H54 (cell line): ENCODE results near the gene FOXL3.

Source experiments
- DNase-seq: peaks from one replicate; pipeline ENCODE4 v3.0.0; 2011; ENCODE audit warnings: low spot score, mixed read lengths; ENCODE audit not compliant: insufficient read length
- FAIRE-seq: peaks from 3 replicates; lab custom pipeline; 2011; peaks lifted over from hg19 to GRCh38; lab: Jason Lieb, UNC
- POLR2A ChIP-seq: IDR thresholded peaks from 2 replicates; pipeline ENCODE4 v1.6.1; 2011; ENCODE audit warnings: low read depth, mild to moderate bottlenecking, low read length

The FOXL3 gene

GRCh38 chr7:302054-302992 lies 12.4 kb downstream of the FOXL3 start:
- no peak for DNase-seq
- FAIRE-seq: no peak
- no peak for TF ChIP-seq POLR2A

DNA sequence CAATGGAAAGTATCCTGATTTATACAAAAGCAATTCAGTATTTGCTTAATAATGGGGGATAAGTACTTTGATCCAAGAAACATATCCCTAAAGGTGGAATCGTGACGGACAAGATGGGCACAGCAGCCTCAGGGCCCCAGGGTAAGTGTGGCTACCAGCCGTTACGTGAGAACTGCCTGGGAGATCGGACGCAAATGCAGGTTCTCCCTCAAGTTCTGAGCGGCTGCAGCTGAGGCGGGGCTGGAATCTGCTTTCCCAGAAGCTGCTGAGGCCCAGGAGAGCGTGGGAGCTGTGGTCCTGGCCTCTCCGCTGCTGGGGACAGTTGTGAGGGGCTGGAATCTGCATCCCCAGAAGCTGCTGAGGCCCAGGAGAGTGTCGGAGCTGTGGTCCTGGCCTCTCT lies 13.5 kb downstream of the FOXL3 start:
- FAIRE-seq (no peak), DNase-seq (no peak)
- TF ChIP-seq POLR2A: no peak

- no peak for FAIRE-seq
- TF ChIP-seq POLR2A: no peak
- no peak for DNase-seq
Measured at GRCh38 chr7:303884-304573, 14.1 kb downstream of the FOXL3 start.

- FAIRE-seq: no peak
Measured at GRCh38 chr7:304574-305409, 14.8 kb downstream of the FOXL3 start.

DNA sequence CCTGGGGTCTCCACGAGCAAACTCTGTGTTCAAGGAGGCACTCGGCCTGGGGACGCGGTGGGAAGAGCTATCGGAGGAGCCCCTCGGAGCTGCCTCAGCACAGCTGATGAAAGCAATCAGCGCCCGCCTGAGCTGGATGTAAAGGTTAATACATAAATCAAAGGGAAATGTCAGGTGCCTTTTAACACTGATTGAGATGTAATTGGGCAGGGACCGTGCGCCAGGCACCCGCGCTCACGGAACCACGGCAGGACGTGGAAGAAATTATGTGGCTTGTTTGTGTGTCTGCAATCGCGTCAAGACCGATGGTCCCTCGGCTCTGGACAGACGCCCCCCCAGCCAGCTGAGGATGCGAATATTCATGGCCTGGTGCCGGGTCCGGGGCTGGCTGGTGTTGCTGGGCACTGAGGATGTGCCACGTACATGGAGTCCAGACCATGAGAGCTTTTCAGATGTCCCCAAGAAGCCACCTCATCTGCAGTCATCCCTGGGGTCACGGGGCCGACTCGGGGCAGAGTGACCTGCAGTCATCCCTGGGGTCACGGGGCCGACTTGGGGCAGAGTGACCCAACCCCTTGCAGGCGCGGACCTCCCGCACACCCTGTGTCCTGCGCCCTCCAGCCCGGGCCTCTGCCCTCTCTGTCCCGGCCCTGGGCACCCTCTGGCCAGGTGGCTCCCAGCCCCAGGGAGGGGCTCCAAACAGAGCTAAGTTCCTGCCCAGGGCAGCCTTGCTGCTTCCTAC lies 15.6 kb downstream of the FOXL3 start:
- no peak for TF ChIP-seq POLR2A
- FAIRE-seq (no peak), DNase-seq (no peak)

More at GRCh38 chr7:304574-305409, 14.8 kb downstream of the FOXL3 start:
- DNase-seq: no peak
- TF ChIP-seq POLR2A: no peak

GRCh38 chr7:307970-308369 lies 18.0 kb downstream of the FOXL3 start:
- DNase-seq (no peak), FAIRE-seq (no peak)
- no peak for TF ChIP-seq POLR2A

DNA sequence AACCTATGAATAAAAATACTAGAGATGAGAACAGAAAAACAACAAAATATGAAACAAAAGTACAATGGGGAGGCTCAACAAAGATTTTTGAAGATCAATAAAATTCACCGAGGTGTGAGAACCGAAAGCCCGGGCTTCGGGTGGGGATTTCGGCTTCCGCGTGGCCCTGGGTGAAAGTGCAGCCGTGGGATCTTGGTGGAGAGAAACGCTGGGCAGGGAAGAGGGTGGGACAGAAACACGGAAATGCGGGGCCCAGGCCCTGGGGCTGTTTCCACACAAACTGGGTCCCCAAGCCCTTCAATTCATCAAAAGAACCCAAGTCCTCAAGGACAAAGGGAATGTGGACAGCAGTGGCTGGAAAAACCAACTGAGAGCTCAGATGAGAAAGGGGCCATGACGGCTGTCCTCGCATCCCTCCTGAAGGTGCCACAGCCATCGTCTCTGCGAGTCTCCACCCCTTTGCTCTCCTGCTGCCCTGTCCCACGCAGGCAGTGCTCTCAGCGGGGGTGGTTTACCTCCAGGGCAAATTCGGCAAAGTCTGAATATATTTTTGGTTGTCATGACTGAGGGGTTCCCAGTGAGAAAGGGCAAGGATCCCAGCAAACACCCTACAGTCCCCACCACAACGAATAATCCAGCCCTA lies 19.7 kb downstream of the FOXL3 start:
- TF ChIP-seq POLR2A: no peak
- DNase-seq: no peak
- FAIRE-seq: no peak

DNA sequence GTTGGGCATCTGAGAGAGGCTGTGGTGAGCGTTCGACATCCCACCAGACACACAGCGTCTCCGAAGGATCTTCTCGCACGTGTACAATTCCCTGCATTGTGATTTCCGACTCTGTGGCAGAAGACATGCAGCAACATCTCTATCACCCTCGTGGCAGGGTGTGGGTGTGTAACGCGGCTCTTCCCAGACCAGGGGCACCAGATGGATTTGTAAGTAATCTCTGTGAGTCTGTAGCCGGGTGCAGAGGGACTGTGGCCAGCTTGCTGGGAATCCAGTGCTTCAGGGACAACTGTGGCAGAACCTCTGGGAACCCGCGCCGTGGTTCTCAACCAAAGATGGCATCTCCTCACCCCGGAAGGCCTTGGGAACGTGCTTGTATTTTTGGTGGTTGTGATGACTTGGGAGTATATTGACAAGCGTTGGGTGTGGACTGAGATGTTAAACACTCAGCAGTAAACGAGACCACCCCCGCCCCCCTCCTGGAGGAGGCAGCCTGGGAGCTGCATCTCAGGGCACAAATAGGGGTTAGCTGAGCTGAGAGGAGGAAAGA lies 21.2 kb downstream of the FOXL3 start:
- DNase-seq (no peak), FAIRE-seq (no peak)
- TF ChIP-seq POLR2A: no peak

GRCh38 chr7:311796-312195 lies 21.8 kb downstream of the FOXL3 start:
- no peak for TF ChIP-seq POLR2A
- DNase-seq (no peak), FAIRE-seq (no peak)

DNA sequence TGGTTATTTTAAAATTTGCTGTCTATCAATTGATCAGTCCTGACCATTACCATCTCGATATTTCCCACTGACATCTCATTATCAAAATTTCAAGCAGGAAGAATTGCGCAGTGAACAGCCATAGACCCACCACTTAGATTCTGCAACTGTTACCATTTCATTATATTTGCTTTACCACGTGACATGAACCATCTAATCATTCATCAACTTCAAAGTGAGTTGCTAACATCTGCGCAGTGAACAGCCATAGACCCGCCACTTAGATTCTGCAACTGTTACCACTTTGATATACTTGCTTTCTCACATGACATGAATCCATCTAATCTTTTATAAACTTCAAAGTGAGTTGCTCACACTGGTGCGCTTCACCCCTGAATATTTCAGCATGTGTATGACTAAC lies 22.5 kb downstream of the FOXL3 start:
- TF ChIP-seq POLR2A: no peak
- no peak for DNase-seq
- no peak for FAIRE-seq

DNA sequence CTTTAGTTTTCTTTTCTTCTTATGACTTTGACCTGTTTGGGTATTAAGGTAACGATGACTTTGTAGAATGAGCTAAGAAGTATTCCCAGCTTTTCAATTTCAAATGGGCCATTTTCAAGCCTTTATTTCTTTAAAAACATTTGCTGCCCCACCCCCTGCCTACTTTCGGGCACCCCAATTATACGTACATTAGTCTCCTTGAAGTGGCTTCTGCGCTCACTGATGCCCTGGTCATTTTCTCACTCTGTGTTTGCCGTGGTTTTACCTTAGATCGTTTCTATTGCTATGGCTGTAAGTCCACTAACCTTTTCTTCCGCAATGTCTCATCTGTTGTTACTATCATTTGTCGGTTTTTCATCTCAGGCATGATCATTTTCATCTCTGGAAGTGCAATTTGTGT lies 24.9 kb downstream of the FOXL3 start:
- no peak for TF ChIP-seq POLR2A

DNA sequence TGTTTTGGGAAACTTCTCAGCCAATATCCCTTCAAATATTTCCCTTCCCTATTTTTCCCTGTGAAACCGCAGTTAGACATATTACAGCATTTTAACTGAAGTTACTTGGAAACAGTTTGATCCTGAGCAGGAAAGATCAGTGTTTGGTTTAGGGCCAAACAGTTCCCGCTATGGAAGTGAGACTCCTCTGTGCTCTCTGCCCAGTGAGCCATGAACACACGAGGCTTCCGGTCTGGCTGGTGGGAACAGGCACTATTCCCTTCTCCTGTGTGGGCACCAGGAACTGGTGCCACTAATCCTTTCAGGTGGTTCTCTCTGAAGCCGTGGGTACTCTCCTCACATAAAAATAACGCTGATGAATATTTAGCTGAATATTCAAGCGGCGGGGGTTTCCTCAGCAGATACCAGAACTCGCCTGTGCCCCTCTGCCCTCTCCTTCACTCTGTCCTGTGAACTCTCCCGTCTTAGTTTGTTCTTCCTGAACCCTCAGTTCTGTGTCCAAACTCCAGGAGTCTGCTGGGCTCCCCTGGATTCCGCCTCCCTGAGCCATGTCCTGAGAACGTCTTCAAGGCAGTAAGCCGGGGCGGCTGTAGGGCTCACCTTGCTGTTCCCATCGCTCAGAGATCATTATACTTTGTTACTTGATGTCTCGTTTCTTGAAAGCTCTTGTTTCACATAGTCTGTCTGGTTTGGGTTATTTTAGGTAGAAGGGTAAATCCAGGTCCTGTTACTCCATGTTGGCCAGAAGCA lies 25.7 kb downstream of the FOXL3 start:
- no peak for FAIRE-seq
- DNase-seq: no peak
- TF ChIP-seq POLR2A: no peak

More for the DNA sequence above, 24.9 kb downstream of the FOXL3 start:
- no peak for FAIRE-seq
- DNase-seq: no peak
